Testis (tissue), 5 donors: ENCODE data around the gene EP400. TPM values are rescaled to one million over a fixed set of nuclear protein-coding genes. Genes with fewer than 3 reads are reported as not detected.

ENCODE experiments used
- DNase-seq: peaks from one replicate; pipeline ENCODE4 v3.0.0-alpha.2; 2019
- H3K27ac ChIP-seq, 2 donors: fragments of 200-600 bp; sonication (generic); one replicate each; pipeline ENCODE4 v1.5.1; 2019
- H3K27me3 ChIP-seq: fragments of 200-600 bp; sonication (generic); one replicate; pipeline ENCODE4 v1.5.1; 2019
- H3K36me3 ChIP-seq: fragments of 200-600 bp; sonication (generic); one replicate; pipeline ENCODE4 v1.5.1; 2017; ENCODE audit warnings: low read depth; ENCODE audit errors: missing control alignments
- H3K4me1 ChIP-seq: fragments of 200-600 bp; sonication (generic); one replicate; pipeline ENCODE4 v1.5.1; 2019
- H3K4me3 ChIP-seq, 2 donors: fragments of 200-600 bp; sonication (generic); one replicate each; pipeline ENCODE4 v1.5.1; 2017 to 2019
- H3K9me3 ChIP-seq: fragments of 200-600 bp; sonication (generic); one replicate; pipeline ENCODE4 v1.5.1; 2017
- POLR2A ChIP-seq: fragments of 450-650 bp; IDR thresholded peaks from one replicate; pipeline ENCODE4 v1.6.1; 2017; ENCODE audit warnings: antibody characterized with exemption, mild to moderate bottlenecking, moderate library complexity
- WGBS, 2 donors: methylation state at CpG; one replicate each; pipeline ENCODE4 v1.1.5; 2018; 5-methylcytosine and 5-hydroxymethylcytosine counted together
- intact Hi-C: fragments of 100-400 bp; cut with DNase I; formaldehyde crosslinking; loops from one replicate; pipeline ENCODE4 v1.15.1; 2023; ENCODE audit warnings: low total_unique reads
- long read RNA-seq, 2 donors: transcript quantifications; one replicate each; lab custom pipeline, GENCODE V29; 2026
- polyA plus RNA-seq: library from polyadenylated mRNA; stranded (reverse); fragments of 350-450 nt; fragmentation: Illumina TruSeq; extraction: RNeasy Lipid Tissue Mini Kit (QIAGEN cat#74804); gene quantifications from one replicate; pipeline ENCODE4 v1.2.3, GENCODE V29; 2014; ENCODE audit warnings: low read depth, low replicate concordance; ENCODE audit not compliant: insufficient read depth
- total RNA-seq, 2 donors: library from RNA; depleted of rRNA; stranded (reverse); fragments of >200 nt; gene quantifications; one replicate each; pipeline ENCODE4 v1.2.3, GENCODE V29; 2016
- TF ChIP-seq, protein P1 (sequence below), 3 experiments: fragments of 450-650 bp in 2 of 3; fragments of 200-600 bp in 1 of 3; sonication (generic) in 1 of 3; IDR thresholded peaks; one replicate each; pipeline ENCODE4 v1.5.1; 2016 to 2019; ENCODE audit warnings: antibody characterized with exemption in 3 of 3, mild to moderate bottlenecking in 2 of 3, moderate library complexity in 1 of 3

Gene EP400
- total RNA-seq: 10 to 100 TPM; 69.4 to 83.0 TPM
- polyA plus RNA-seq: 44.2 TPM
- long read RNA-seq, donor 1, full-length matches to known transcripts: 6 of 6 reads
- long read RNA-seq, donor 1, partial matches to known transcripts: 0 of 6 reads
- long read RNA-seq, donor 1, other reads (novel, unspliced or antisense): 0 of 6 reads
- long read RNA-seq, donor 2, full-length matches to known transcripts: 7 of 7 reads
- long read RNA-seq, donor 2, partial matches to known transcripts: 0 of 7 reads
- long read RNA-seq, donor 2, other reads (novel, unspliced or antisense): 0 of 7 reads

GRCh38 chr12:131949431-131950181 is at the start of gene EP400:
Gene EP400 (plus strand): TSS chr12:131949942. CDS start chr12:131960620, 10,678 bp downstream.
- DNase-seq: peak; percentile 98
- TF ChIP-seq, protein P1, sequence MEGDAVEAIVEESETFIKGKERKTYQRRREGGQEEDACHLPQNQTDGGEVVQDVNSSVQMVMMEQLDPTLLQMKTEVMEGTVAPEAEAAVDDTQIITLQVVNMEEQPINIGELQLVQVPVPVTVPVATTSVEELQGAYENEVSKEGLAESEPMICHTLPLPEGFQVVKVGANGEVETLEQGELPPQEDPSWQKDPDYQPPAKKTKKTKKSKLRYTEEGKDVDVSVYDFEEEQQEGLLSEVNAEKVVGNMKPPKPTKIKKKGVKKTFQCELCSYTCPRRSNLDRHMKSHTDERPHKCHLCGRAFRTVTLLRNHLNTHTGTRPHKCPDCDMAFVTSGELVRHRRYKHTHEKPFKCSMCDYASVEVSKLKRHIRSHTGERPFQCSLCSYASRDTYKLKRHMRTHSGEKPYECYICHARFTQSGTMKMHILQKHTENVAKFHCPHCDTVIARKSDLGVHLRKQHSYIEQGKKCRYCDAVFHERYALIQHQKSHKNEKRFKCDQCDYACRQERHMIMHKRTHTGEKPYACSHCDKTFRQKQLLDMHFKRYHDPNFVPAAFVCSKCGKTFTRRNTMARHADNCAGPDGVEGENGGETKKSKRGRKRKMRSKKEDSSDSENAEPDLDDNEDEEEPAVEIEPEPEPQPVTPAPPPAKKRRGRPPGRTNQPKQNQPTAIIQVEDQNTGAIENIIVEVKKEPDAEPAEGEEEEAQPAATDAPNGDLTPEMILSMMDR (IDR thresholded peaks at IDR 0.05): peak; percentile 54 to 58 (median 58)
- TF ChIP-seq POLR2A: no peak
- Histone ChIP-seq H3K36me3 (no peaks in the 10 kb centered on the region), H3K27me3 (no peaks in the 10 kb centered on the region), H3K4me1 (peaks cover 7% of the 10 kb centered on the region), H3K4me3 (peak within 1 kb of the TSS; percentile 78 to 99), H3K9me3 (no peaks in the 10 kb centered on the region), H3K27ac (peak within 1 kb of the TSS; percentile 65 to 88)
- intact Hi-C loops: no loop called here
- WGBS, 2 donors: 0 to 2% methylated on average over 1 to 80 of the region's 97 CpGs

DNA sequence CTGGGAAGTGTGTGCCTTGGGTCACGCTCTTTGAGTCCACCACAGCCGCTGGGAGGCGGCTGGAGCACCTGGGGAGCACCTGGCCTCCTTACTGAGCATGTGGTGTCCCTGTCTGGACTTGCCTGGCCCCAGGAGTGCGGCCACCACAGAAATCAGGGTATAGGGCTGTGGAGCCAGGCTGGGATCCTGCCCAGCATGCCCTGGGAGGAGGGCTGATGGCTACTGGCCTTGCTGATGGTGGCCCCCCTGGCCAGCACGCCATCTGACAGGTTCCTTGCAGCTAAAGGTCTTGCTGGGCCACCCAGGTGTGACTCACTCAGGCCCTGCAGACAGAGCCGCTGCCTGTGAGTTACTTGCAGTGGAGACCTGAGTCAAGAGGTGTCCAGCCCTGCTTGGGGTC is 49.3 kb upstream of the EP400 start:
- Histone ChIP-seq H3K36me3 (no peaks in the 10 kb centered on the region), H3K4me3 (no peak overlapping the region), H3K4me1 (peaks cover 34% of the 10 kb centered on the region), H3K27me3 (no peaks in the 10 kb centered on the region), H3K27ac (no peak overlapping the region), H3K9me3 (no peaks in the 10 kb centered on the region)
- intact Hi-C loops: no loop called here
- no peak for TF ChIP-seq POLR2A
- TF ChIP-seq, protein P1 (IDR thresholded peaks at IDR 0.05): no peak
- no peak for DNase-seq
- WGBS, 2 donors: 98 to 100% methylated on average over 3 to 6 of the region's 6 CpGs

- TF ChIP-seq, protein P1 (IDR thresholded peaks at IDR 0.05): no peak
- no peak for TF ChIP-seq POLR2A
- no peaks in the 10 kb centered on the region for H3K9me3 ChIP-seq
- no peaks in the 10 kb centered on the region for H3K36me3 ChIP-seq
- no peak overlapping the region for H3K4me3 ChIP-seq
- WGBS, 2 donors: 76 to 77% methylated on average over 22 to 30 of the region's 30 CpGs
- no peaks in the 10 kb centered on the region for H3K27me3 ChIP-seq
- peaks cover 28% of the 10 kb centered on the region for H3K4me1 ChIP-seq
- intact Hi-C loops: no loop called here
- H3K27ac ChIP-seq: no peak overlapping the region
- no peak for DNase-seq
Observed at GRCh38 chr12:131901431-131902331, 48.1 kb upstream of the EP400 start.

GRCh38 chr12:131902332-131903241 is 47.2 kb upstream of the EP400 start:
- no peaks in the 10 kb centered on the region for H3K36me3 ChIP-seq
- WGBS, 2 donors: 68 to 76% methylated on average over 8 to 25 of the region's 25 CpGs
- no peak for DNase-seq
- intact Hi-C loops: no loop called here
- TF ChIP-seq, protein P1 (IDR thresholded peaks at IDR 0.05): no peak
- no peak for TF ChIP-seq POLR2A
- peaks cover 21% of the 10 kb centered on the region for H3K4me1 ChIP-seq
- H3K27me3 ChIP-seq: no peaks in the 10 kb centered on the region
- no peak overlapping the region for H3K27ac ChIP-seq
- no peaks in the 10 kb centered on the region for H3K9me3 ChIP-seq
- no peak overlapping the region for H3K4me3 ChIP-seq
